ENCODE data around the gene ACE.

Gene ACE

DNA sequence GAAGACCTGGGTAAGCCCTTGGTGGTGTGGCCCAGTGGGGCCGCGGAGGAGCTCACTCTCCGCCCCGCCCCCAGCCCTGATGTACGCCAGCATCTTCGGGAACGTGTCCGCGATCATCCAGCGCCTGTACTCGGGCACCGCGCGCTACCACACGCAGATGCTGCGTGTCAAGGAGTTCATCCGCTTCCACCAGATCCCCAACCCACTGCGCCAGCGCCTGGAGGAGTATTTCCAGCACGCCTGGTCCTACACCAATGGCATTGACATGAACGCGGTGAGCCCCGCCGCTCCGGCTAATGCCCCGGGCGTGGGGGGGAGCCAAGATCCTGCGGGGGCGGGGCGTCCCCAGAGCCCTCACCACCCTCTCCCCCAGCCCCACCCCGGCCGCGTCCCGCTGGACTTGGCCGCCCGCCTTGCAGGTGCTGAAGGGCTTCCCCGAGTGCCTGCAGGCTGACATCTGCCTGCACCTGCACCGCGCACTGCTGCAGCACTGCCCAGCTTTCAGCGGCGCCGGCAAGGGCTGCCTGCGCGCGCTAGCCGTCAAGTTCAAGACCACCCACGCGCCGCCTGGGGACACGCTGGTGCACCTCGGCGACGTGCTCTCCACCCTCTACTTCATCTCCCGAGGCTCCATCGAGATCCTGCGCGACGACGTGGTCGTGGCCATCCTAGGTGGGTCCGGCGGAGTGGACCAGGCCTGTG lies 61.3 kb downstream of the ACE start:
- Histone ChIP-seq H2AK5ac (ENCODE audit: low read length) (no peak overlapping the region), H3K4me2 (ENCODE audit: low read length) (no peak overlapping the region), H3K9ac (ENCODE audit: low read length) (no peak overlapping the region), H3K18ac (ENCODE audit: low read length) (no peak overlapping the region), H3K79me2 (ENCODE audit: control insufficient read depth, insufficient read depth, low read length) (no peaks in the 10 kb centered on the region), H3K27me3 (ENCODE audit: insufficient read depth, low read length, poor library complexity) (no peaks in the 10 kb centered on the region), H3K56ac (ENCODE audit: low read length) (no peak overlapping the region), H3K79me1 (ENCODE audit: low read length) (no peaks in the 10 kb centered on the region), H3K4ac (ENCODE audit: low read depth, low read length) (no peak overlapping the region), H2BK5ac (ENCODE audit: low read length) (no peak overlapping the region), H2BK120ac (ENCODE audit: low read depth, low read length) (no peak overlapping the region), H3K4me1 (ENCODE audit: control insufficient read depth, low read depth, low read length) (no peaks in the 10 kb centered on the region), H2BK15ac (replicated peaks; ENCODE audit: low read depth) (no peak overlapping the region), H3K36me3 (ENCODE audit: control insufficient read depth, insufficient read depth, low read length) (no peaks in the 10 kb centered on the region), H3K27ac (ENCODE audit: low read depth, low read length) (no peak overlapping the region), H3K23ac (ENCODE audit: low read length) (no peak overlapping the region), H3K4me3 (ENCODE audit: low read length) (no peak overlapping the region), H4K8ac (ENCODE audit: low read depth, low read length) (no peak overlapping the region), H4K5ac (ENCODE audit: low read length) (no peak overlapping the region)
- no peak for DNase-seq
- no CpG with 5 or more reads among the region's 62 CpGs for WGBS (ENCODE audit: extremely low coverage, insufficient coverage, low lambda C conversion rate)

DNA sequence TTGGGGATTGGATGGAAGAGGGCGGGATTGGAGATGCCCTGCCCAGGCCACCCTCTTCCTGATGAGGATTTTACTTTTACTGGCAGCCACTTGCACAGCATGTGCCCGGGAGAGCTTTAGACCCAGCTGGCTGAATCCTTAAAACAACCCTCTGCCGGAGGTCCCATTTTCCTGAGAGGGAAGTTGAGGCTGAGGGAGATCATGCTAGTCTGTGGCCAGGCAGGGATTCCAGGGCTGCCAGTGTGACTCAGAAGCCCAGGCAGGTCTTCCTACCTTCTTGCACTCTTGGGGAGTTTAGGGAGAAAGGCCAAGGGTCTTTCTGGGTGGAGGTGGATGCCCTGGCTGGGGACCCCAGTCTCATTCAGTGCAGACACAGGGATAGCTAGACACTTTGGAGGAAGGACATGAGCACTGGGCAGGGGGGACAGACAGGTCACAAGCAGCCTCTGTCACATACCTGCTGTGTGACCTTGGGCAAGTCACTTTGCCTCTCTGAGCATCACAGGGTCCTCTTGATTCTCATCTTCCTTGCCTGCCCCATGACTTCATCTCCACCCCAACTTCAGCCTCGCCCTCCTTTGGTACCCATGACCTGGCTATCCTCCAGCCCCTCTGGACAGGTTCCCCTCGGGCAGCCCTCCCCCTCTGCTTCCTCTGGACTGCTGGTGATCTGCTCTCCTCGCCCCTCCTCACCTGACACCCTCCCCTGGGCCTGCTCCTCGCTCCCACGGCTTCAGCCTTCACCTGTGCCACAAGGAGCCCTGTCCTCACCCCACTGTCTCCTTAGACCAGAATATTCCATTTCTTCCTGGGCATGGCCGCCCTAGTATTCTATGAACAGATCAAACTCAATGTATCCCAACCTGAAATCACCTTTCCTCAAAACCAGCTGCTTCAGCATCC lies 62.1 kb downstream of the ACE start:
- Histone ChIP-seq H3K4me2 (ENCODE audit: low read length) (no peak overlapping the region), H3K27me3 (ENCODE audit: insufficient read depth, low read length, poor library complexity) (no peaks in the 10 kb centered on the region), H2BK120ac (ENCODE audit: low read depth, low read length) (no peak overlapping the region), H4K8ac (ENCODE audit: low read depth, low read length) (no peak overlapping the region), H3K4ac (ENCODE audit: low read depth, low read length) (no peak overlapping the region), H3K36me3 (ENCODE audit: control insufficient read depth, insufficient read depth, low read length) (no peaks in the 10 kb centered on the region), H2AK5ac (ENCODE audit: low read length) (no peak overlapping the region), H2BK5ac (ENCODE audit: low read length) (no peak overlapping the region), H4K5ac (ENCODE audit: low read length) (no peak overlapping the region), H3K18ac (ENCODE audit: low read length) (no peak overlapping the region), H3K27ac (ENCODE audit: low read depth, low read length) (no peak overlapping the region), H3K9ac (ENCODE audit: low read length) (no peak overlapping the region), H3K4me3 (ENCODE audit: low read length) (no peak overlapping the region), H3K79me2 (ENCODE audit: control insufficient read depth, insufficient read depth, low read length) (no peaks in the 10 kb centered on the region), H3K23ac (ENCODE audit: low read length) (no peak overlapping the region), H3K79me1 (ENCODE audit: low read length) (no peaks in the 10 kb centered on the region), H3K4me1 (ENCODE audit: control insufficient read depth, low read depth, low read length) (no peaks in the 10 kb centered on the region), H3K56ac (ENCODE audit: low read length) (no peak overlapping the region), H2BK15ac (replicated peaks; ENCODE audit: low read depth) (no peak overlapping the region)
- DNase-seq = no peak
- no CpG with 5 or more reads among the region's 9 CpGs for WGBS (ENCODE audit: extremely low coverage, insufficient coverage, low lambda C conversion rate)

DNA sequence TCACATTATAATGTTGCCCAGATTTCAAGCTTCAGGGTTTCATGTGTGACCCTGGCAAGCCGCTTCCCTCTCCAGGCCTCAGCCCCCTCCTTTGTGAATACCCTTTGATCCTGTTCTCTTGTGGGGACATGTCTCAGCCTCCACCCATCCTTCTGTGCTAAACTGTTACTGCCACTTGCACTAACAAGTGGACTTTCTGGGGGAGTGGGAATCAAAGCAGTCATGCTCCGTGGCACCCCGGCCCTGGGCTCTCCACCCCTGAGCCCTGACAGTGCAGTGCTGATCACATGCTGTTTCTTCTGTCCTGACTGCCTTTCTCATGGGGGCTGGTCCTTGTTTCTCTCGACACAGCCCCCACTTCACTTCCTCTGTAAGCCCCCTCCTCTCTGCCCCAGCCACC lies 63.7 kb downstream of the ACE start:
- Histone ChIP-seq H3K23ac (ENCODE audit: low read length) (no peak overlapping the region), H3K18ac (ENCODE audit: low read length) (no peak overlapping the region), H2BK15ac (replicated peaks; ENCODE audit: low read depth) (no peak overlapping the region), H3K4me2 (ENCODE audit: low read length) (no peak overlapping the region), H2BK120ac (ENCODE audit: low read depth, low read length) (no peak overlapping the region), H3K9ac (ENCODE audit: low read length) (no peak overlapping the region), H3K4me1 (ENCODE audit: control insufficient read depth, low read depth, low read length) (no peaks in the 10 kb centered on the region), H3K27ac (ENCODE audit: low read depth, low read length) (no peak overlapping the region), H3K79me2 (ENCODE audit: control insufficient read depth, insufficient read depth, low read length) (no peaks in the 10 kb centered on the region), H2BK5ac (ENCODE audit: low read length) (no peak overlapping the region), H3K4me3 (ENCODE audit: low read length) (no peak overlapping the region), H3K56ac (ENCODE audit: low read length) (no peak overlapping the region), H3K79me1 (ENCODE audit: low read length) (no peaks in the 10 kb centered on the region), H4K5ac (ENCODE audit: low read length) (no peak overlapping the region), H2AK5ac (ENCODE audit: low read length) (no peak overlapping the region), H4K8ac (ENCODE audit: low read depth, low read length) (no peak overlapping the region), H3K27me3 (ENCODE audit: insufficient read depth, low read length, poor library complexity) (no peaks in the 10 kb centered on the region), H3K4ac (ENCODE audit: low read depth, low read length) (no peak overlapping the region), H3K36me3 (ENCODE audit: control insufficient read depth, insufficient read depth, low read length) (no peaks in the 10 kb centered on the region)
- no peak for DNase-seq
- WGBS (ENCODE audit: extremely low coverage, insufficient coverage, low lambda C conversion rate) = no CpG with 5 or more reads among the region's 4 CpGs

DNA sequence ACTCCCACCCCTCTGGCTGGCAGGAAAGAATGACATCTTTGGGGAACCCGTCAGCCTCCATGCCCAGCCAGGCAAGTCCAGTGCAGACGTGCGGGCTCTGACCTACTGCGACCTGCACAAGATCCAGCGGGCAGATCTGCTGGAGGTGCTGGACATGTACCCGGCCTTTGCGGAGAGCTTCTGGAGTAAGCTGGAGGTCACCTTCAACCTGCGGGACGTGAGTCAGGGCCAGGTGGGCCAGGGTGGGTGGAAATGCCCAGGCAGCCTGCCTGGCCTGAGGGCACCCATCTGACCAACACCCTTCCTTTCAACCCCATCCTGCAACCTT lies 65.3 kb downstream of the ACE start:
- WGBS (ENCODE audit: extremely low coverage, insufficient coverage, low lambda C conversion rate) = no CpG with 5 or more reads among the region's 9 CpGs

DNA sequence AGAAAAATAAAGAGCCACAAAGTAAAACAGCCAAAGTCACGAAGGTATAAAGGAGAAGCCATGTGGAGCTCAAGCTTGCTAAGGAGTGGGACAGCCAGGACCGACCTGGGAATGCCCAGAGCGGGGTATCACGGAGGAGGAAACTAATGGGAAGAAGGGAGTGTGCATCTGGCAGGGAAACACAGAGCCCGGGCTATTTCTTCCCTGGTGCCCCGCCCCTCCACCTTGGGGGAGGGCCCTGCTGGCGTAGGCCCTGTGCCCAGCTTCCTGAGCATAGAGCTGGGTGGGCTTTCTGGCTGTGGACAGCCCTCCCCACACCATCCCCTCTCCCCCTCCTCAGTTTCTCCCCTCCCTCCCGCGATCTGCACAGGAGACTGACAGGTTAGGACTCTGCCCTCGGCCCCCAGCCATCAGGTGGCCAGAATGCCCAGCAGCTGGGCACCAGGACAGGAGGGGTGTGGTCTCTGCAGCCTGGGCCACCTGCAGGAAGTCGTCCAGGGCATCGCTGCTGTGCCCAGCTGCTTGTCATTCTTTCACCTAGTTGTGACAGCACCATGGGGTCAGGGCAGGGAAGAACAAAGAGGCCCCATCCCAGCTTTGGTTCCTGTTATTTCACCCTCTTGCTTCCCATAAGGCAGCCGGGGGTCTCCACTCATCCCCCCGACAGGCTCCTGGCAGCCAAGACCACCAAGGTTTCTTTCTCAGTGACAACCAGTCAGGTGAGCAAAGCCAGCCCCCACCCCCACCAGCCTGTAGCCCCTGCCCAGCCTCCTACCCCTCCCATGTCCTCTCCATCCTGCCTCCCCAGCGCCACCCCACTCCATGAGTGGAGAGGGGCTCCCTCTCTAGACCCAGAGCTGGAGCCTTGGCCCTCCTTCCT lies 66.3 kb downstream of the ACE start:
- no peak for DNase-seq
- H3K23ac ChIP-seq (ENCODE audit: low read length) = no peak overlapping the region
- no CpG with 5 or more reads among the region's 15 CpGs for WGBS (ENCODE audit: extremely low coverage, insufficient coverage, low lambda C conversion rate)

More for the DNA sequence above, 65.3 kb downstream of the ACE start:
- no peak overlapping the region for H3K9ac ChIP-seq (ENCODE audit: low read length)
- H3K23ac ChIP-seq (ENCODE audit: low read length) = no peak overlapping the region
- no peak overlapping the region for H2BK120ac ChIP-seq (ENCODE audit: low read depth, low read length)
- H3K4me2 ChIP-seq (ENCODE audit: low read length) = no peak overlapping the region
- no peaks in the 10 kb centered on the region for H3K36me3 ChIP-seq (ENCODE audit: control insufficient read depth, insufficient read depth, low read length)
- no peaks in the 10 kb centered on the region for H3K27me3 ChIP-seq (ENCODE audit: insufficient read depth, low read length, poor library complexity)
- no peaks in the 10 kb centered on the region for H3K79me2 ChIP-seq (ENCODE audit: control insufficient read depth, insufficient read depth, low read length)
- H3K18ac ChIP-seq (ENCODE audit: low read length) = no peak overlapping the region
- H4K5ac ChIP-seq (ENCODE audit: low read length) = no peak overlapping the region
- H3K4me1 ChIP-seq (ENCODE audit: control insufficient read depth, low read depth, low read length) = no peaks in the 10 kb centered on the region
- H3K56ac ChIP-seq (ENCODE audit: low read length) = no peak overlapping the region
- no peaks in the 10 kb centered on the region for H3K79me1 ChIP-seq (ENCODE audit: low read length)
- H4K8ac ChIP-seq (ENCODE audit: low read depth, low read length) = no peak overlapping the region
- no peak overlapping the region for H3K4ac ChIP-seq (ENCODE audit: low read depth, low read length)
- no peak overlapping the region for H2AK5ac ChIP-seq (ENCODE audit: low read length)
- no peak for DNase-seq
- no peak overlapping the region for H2BK5ac ChIP-seq (ENCODE audit: low read length)
- H3K4me3 ChIP-seq (ENCODE audit: low read length) = no peak overlapping the region
- H2BK15ac ChIP-seq (replicated peaks; ENCODE audit: low read depth) = no peak overlapping the region
- H3K27ac ChIP-seq (ENCODE audit: low read depth, low read length) = no peak overlapping the region

More for the DNA sequence above, 66.3 kb downstream of the ACE start:
- no peak overlapping the region for H2BK5ac ChIP-seq (ENCODE audit: low read length)
- no peak overlapping the region for H2AK5ac ChIP-seq (ENCODE audit: low read length)
- H4K8ac ChIP-seq (ENCODE audit: low read depth, low read length) = no peak overlapping the region
- H3K27ac ChIP-seq (ENCODE audit: low read depth, low read length) = no peak overlapping the region
- no peaks in the 10 kb centered on the region for H3K79me2 ChIP-seq (ENCODE audit: control insufficient read depth, insufficient read depth, low read length)
- no peak overlapping the region for H3K56ac ChIP-seq (ENCODE audit: low read length)
- no peak overlapping the region for H2BK120ac ChIP-seq (ENCODE audit: low read depth, low read length)
- no peaks in the 10 kb centered on the region for H3K27me3 ChIP-seq (ENCODE audit: insufficient read depth, low read length, poor library complexity)
- no peak overlapping the region for H4K5ac ChIP-seq (ENCODE audit: low read length)
- H2BK15ac ChIP-seq (replicated peaks; ENCODE audit: low read depth) = no peak overlapping the region
- no peak overlapping the region for H3K9ac ChIP-seq (ENCODE audit: low read length)
- no peaks in the 10 kb centered on the region for H3K4me1 ChIP-seq (ENCODE audit: control insufficient read depth, low read depth, low read length)
- H3K4ac ChIP-seq (ENCODE audit: low read depth, low read length) = no peak overlapping the region
- H3K18ac ChIP-seq (ENCODE audit: low read length) = no peak overlapping the region
- H3K79me1 ChIP-seq (ENCODE audit: low read length) = no peaks in the 10 kb centered on the region
- H3K4me2 ChIP-seq (ENCODE audit: low read length) = no peak overlapping the region
- no peak overlapping the region for H3K4me3 ChIP-seq (ENCODE audit: low read length)
- H3K36me3 ChIP-seq (ENCODE audit: control insufficient read depth, insufficient read depth, low read length) = no peaks in the 10 kb centered on the region
